Fibroblast of lung (primary cell): ENCODE data around the gene MEGF6. TPM values are rescaled to one million over a fixed set of nuclear protein-coding genes. Genes with fewer than 3 reads are reported as not detected.

Experiments
- DNase-seq, 2 donors: peaks; one replicate each; pipeline versions ENCODE4 v3.0.0 to v3.0.0-alpha.2; 2010; ENCODE audit warnings: low read depth in 2 of 2
- H2AFZ ChIP-seq: 2 replicates; pipeline ENCODE4 v1.5.1; 2012; ENCODE audit warnings: low read length, control low read depth, inconsistent platforms
- H3K27ac ChIP-seq: 2 replicates; pipeline ENCODE4 v1.5.1; 2011; ENCODE audit warnings: low read length, control low read depth; ENCODE audit not compliant: insufficient read depth
- H3K27me3 ChIP-seq: 2 replicates; pipeline ENCODE4 v1.5.1; 2011; ENCODE audit warnings: mild to moderate bottlenecking, low read length; ENCODE audit not compliant: control insufficient read depth, insufficient read depth
- H3K36me3 ChIP-seq: 2 replicates; pipeline ENCODE4 v1.5.1; 2011; ENCODE audit warnings: low read length; ENCODE audit not compliant: control insufficient read depth, insufficient read depth
- H3K4me1 ChIP-seq: 2 replicates; pipeline ENCODE4 v1.5.1; 2011; ENCODE audit warnings: low read length; ENCODE audit not compliant: control insufficient read depth, insufficient read depth; ENCODE audit errors: extremely low read depth
- H3K4me2 ChIP-seq: 2 replicates; pipeline ENCODE4 v1.5.1; 2011; ENCODE audit warnings: low read length, control low read depth; ENCODE audit not compliant: insufficient read depth; ENCODE audit errors: extremely low read depth
- H3K4me3 ChIP-seq, 4 experiments: fragments of 200-600 bp in 1 of 4; sonication (generic) in 1 of 4; replicated peaks in 1 of 4; 2 replicates each; pipeline ENCODE4 v1.5.1; 2011 to 2016; ENCODE audit warnings: low read length in 4 of 4, low read depth in 3 of 4, mild to moderate bottlenecking in 3 of 4, control low read depth in 2 of 4, inconsistent platforms in 1 of 4, mixed read lengths in 1 of 4; ENCODE audit not compliant: insufficient read depth in 1 of 4; ENCODE audit errors: control extremely low read depth in 1 of 4
- H3K79me2 ChIP-seq: 2 replicates; pipeline ENCODE4 v1.5.1; 2012; ENCODE audit warnings: mild to moderate bottlenecking, low read length, inconsistent platforms; ENCODE audit not compliant: control insufficient read depth, insufficient read depth
- H3K9ac ChIP-seq: 2 replicates; pipeline ENCODE4 v1.5.1; 2011; ENCODE audit warnings: mild to moderate bottlenecking, low read length, control low read depth; ENCODE audit not compliant: insufficient read depth
- H3K9me3 ChIP-seq: 2 replicates; pipeline ENCODE4 v1.5.1; 2012; ENCODE audit warnings: low read depth, low read length; ENCODE audit not compliant: control insufficient read depth, insufficient read depth
- H4K20me1 ChIP-seq: 2 replicates; pipeline ENCODE4 v1.5.1; 2011; ENCODE audit warnings: low read length; ENCODE audit not compliant: control insufficient read depth, insufficient read depth; ENCODE audit errors: extremely low read depth
- CTCF ChIP-seq, 2 donors: IDR thresholded peaks in 1 of 2; conservative IDR thresholded peaks in 1 of 2; 1 replicate in 1 of 2; 2 replicates in 1 of 2; pipeline ENCODE4 v1.5.1; 2011 to 2012; ENCODE audit warnings: low read length in 2 of 2, control low read depth in 1 of 2, inconsistent platforms in 1 of 2, low read depth in 1 of 2, mild to moderate bottlenecking in 1 of 2
- EZH2 ChIP-seq: IDR thresholded peaks from 2 replicates; pipeline ENCODE4 v1.5.1; 2012; ENCODE audit warnings: low read length, control low read depth, mild to moderate bottlenecking; ENCODE audit errors: missing control alignments
- polyA plus RNA-seq, 2 donors: library from polyadenylated mRNA; depleted of rRNA in 1 of 2; stranded (reverse) in 1 of 2; unstranded in 1 of 2; fragments of >200 nt; gene quantifications; 2 replicates each; pipeline ENCODE4 v1.2.1, GENCODE V29; 2011 to 2012; ENCODE audit warnings: missing spikeins in 1 of 2
- total RNA-seq: library from RNA; depleted of rRNA; stranded (reverse); fragments of >200 nt; gene quantifications from 2 replicates; pipeline ENCODE4 v1.2.1, GENCODE V29; 2014

The MEGF6 gene
- total and polyA plus RNA-seq, 2 donors (not counting 1 experiment from before 2014, with no cell fraction given), result 1.6 to 11.6 TPM

DNA sequence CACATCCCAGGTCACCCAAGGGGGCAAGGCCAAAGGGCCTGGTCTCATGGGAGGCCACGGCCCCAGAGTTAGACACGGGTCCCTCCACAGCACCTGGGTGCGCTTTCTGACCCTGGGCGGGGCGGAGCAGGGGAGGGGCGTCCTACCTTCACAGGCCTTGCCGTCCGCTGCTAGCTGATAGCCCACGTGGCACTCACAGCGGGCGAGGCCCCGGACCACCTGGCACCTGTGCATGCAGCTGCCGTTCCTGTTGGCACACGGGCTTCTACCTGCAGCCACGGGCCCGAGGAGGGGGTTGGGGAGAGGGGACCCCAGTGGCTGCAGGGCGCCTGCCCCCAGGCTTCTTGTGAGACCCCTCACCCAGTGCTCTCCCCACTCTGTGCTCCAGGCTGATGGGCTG lies 96.9 kb downstream of the MEGF6 start:
- no peak overlapping the region for H3K4me2 ChIP-seq
- H3K9ac ChIP-seq, result no peak overlapping the region
- no peaks in the 10 kb centered on the region for H3K27me3 ChIP-seq
- no peak overlapping the region for H3K4me3 ChIP-seq
- H4K20me1 ChIP-seq, result no peaks in the 10 kb centered on the region
- no peaks in the 10 kb centered on the region for H3K4me1 ChIP-seq
- no peak overlapping the region for H2AFZ ChIP-seq
- H3K79me2 ChIP-seq, result no peaks in the 10 kb centered on the region
- no peaks in the 10 kb centered on the region for H3K9me3 ChIP-seq
- no peak overlapping the region for H3K27ac ChIP-seq
- DNase-seq, result no peak
- TF ChIP-seq CTCF (conservative IDR thresholded peaks at IDR 0.05 in 1 of 2, IDR thresholded peaks at IDR 0.05 in 1 of 2; ENCODE audit: low read depth in 1 of 2, low read length in 2 of 2) (no peak), EZH2 (no peak)
- no peaks in the 10 kb centered on the region for H3K36me3 ChIP-seq

DNA sequence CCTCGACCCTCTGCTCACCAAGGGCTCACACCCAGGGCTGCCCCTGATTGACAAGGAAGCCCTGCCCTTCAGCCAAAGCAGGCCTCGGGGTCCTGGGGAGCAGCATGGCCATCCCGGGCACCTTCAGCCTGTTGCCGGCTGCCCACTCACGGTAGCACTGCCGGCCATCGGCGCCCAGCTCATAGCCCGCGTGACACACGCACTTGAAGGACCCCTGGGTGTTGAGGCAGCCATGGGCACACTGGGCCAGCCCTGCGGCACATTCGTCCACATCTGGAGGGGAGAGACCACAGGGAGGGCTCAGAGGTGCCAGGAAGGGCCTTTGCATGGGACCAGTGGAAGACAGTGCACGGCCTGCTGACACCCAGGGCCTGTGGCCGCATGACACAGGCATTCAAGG lies 99.5 kb downstream of the MEGF6 start:
- no peak for DNase-seq
- H3K4me2 ChIP-seq, result no peak overlapping the region
- H3K79me2 ChIP-seq, result no peaks in the 10 kb centered on the region
- H3K27me3 ChIP-seq, result no peaks in the 10 kb centered on the region
- no peak for TF ChIP-seq EZH2
- TF ChIP-seq CTCF (conservative IDR thresholded peaks at IDR 0.05 in 1 of 2, IDR thresholded peaks at IDR 0.05 in 1 of 2; ENCODE audit: low read depth in 1 of 2, low read length in 2 of 2), result no peak
- H3K27ac ChIP-seq, result no peak overlapping the region
- H3K9me3 ChIP-seq, result no peaks in the 10 kb centered on the region
- H4K20me1 ChIP-seq, result no peaks in the 10 kb centered on the region
- H2AFZ ChIP-seq, result no peak overlapping the region
- H3K4me3 ChIP-seq, result no peak overlapping the region
- no peaks in the 10 kb centered on the region for H3K36me3 ChIP-seq
- no peaks in the 10 kb centered on the region for H3K4me1 ChIP-seq
- no peak overlapping the region for H3K9ac ChIP-seq

- no peaks in the 10 kb centered on the region for H3K9me3 ChIP-seq
- no peak overlapping the region for H3K4me3 ChIP-seq
- H2AFZ ChIP-seq, result no peak overlapping the region
- H3K79me2 ChIP-seq, result no peaks in the 10 kb centered on the region
- no peak for DNase-seq
- no peaks in the 10 kb centered on the region for H4K20me1 ChIP-seq
- H3K27me3 ChIP-seq, result no peaks in the 10 kb centered on the region
- no peak overlapping the region for H3K9ac ChIP-seq
- no peaks in the 10 kb centered on the region for H3K4me1 ChIP-seq
- no peak overlapping the region for H3K27ac ChIP-seq
- TF ChIP-seq EZH2 (no peak), CTCF (conservative IDR thresholded peaks at IDR 0.05 in 1 of 2, IDR thresholded peaks at IDR 0.05 in 1 of 2; ENCODE audit: low read depth in 1 of 2, low read length in 2 of 2) (no peak)
- H3K36me3 ChIP-seq, result no peaks in the 10 kb centered on the region
- no peak overlapping the region for H3K4me2 ChIP-seq
These were observed 100.0 kb downstream of the MEGF6 start for GRCh38 chr1:3511306-3511705.
